Panc1 (cell line): ENCODE results near the gene FECH. TPM values are rescaled to one million over a fixed set of nuclear protein-coding genes. Genes with fewer than 3 reads are reported as not detected.

Experiments used
- ATAC-seq: fragments of 200-7000 bp; cut with Tn5 transposase; 2 replicates; pipeline ENCODE4 v1.9.1; 2020; ENCODE audit warnings: mild to moderate bottlenecking, moderate library complexity
- BruUV-seq: library from RNA; stranded (reverse); fragments of 400-500 nt; replicated peaks from 2 replicates; lab custom pipeline; 2021; lab: Mats Ljungman, UMichigan
- CTCF ChIA-PET: fragments of 300-600 bp; sonication (Branson Sonifier 250); formaldehyde crosslinking; loops from one replicate; lab custom pipeline; 2022; ENCODE audit warnings: antibody characterized with exemption; lab: Charles Lee
- POLR2A ChIA-PET: fragments of 300-600 bp; sonication (Branson Sonifier 250); formaldehyde crosslinking; loops from one replicate; lab custom pipeline; 2022; ENCODE audit warnings: antibody characterized with exemption; lab: Charles Lee
- DNase-seq: peaks from one replicate; pipeline ENCODE4 v3.0.0-alpha.2; 2010; ENCODE audit warnings: low read depth, low spot score
- H3K27ac ChIP-seq: 2 replicates; pipeline ENCODE4 v1.5.1; 2011; ENCODE audit warnings: mild to moderate bottlenecking, low read length, inconsistent platforms
- H3K27me3 ChIP-seq: fragments of 200-500 bp; sonication (Bioruptor generic); 2 replicates; pipeline ENCODE4 v1.6.0; 2014; ENCODE audit warnings: low read length, inconsistent platforms; ENCODE audit not compliant: control insufficient read depth, insufficient read depth
- H3K36me3 ChIP-seq: fragments of 200-500 bp; sonication (Bioruptor generic); 2 replicates; pipeline ENCODE4 v1.5.1; 2014; ENCODE audit warnings: inconsistent platforms, mild to moderate bottlenecking, low read length, moderate library complexity; ENCODE audit not compliant: control insufficient read depth, insufficient read depth
- H3K4me1 ChIP-seq: 2 replicates; pipeline ENCODE4 v1.5.1; 2011; ENCODE audit warnings: inconsistent platforms, mild to moderate bottlenecking, low read length, moderate library complexity; ENCODE audit not compliant: control insufficient read depth, insufficient read depth
- H3K4me3 ChIP-seq, 2 experiments: 2 replicates each; pipeline ENCODE4 v1.5.1; 2011 to 2012; ENCODE audit warnings: low read depth in 2 of 2, low read length in 2 of 2, mild to moderate bottlenecking in 2 of 2, inconsistent platforms in 1 of 2, moderate library complexity in 1 of 2
- H3K9me3 ChIP-seq: fragments of 200-500 bp; sonication (Bioruptor generic); 2 replicates; pipeline ENCODE4 v1.5.1; 2014; ENCODE audit warnings: low read depth, mild to moderate bottlenecking, inconsistent platforms, low read length, moderate library complexity; ENCODE audit not compliant: control insufficient read depth, insufficient read depth
- POLR2AphosphoS5 ChIP-seq: IDR thresholded peaks from 2 replicates; pipeline ENCODE4 v1.6.1; 2012; ENCODE audit warnings: mild to moderate bottlenecking, low read depth, low read length, moderate library complexity
- SIN3A ChIP-seq: IDR thresholded peaks from 2 replicates; pipeline ENCODE4 v1.6.1; 2012; ENCODE audit warnings: low read depth, mild to moderate bottlenecking, low read length, moderate library complexity, borderline replicate concordance; ENCODE audit not compliant: insufficient read depth
- TCF7L2 ChIP-seq: IDR thresholded peaks from 2 replicates; pipeline ENCODE4 v1.6.1; 2011; ENCODE audit warnings: mild to moderate bottlenecking, low read depth, low read length, inconsistent platforms
- in situ Hi-C: cut with HindIII; loops from 2 replicates; pipeline ENCODE4 v1.10.0; 2016; ENCODE audit warnings: low sequenced_read_pairs, low pct_unique_long_range_greater_than_20kb
- intact Hi-C: fragments of 100-400 bp; cut with micrococcal nuclease; formaldehyde crosslinking; loops from one replicate; pipeline ENCODE4 v1.10.0; 2022; ENCODE audit not compliant: unreplicated experiment
- total RNA-seq: library from RNA; stranded (reverse); gene quantifications from one replicate; pipeline ENCODE4 v1.2.1, GENCODE V29; 2021; ENCODE audit not compliant: unreplicated experiment
- TF ChIP-seq, protein P1 (sequence below), 2 experiments: IDR thresholded peaks; 2 replicates each; pipeline ENCODE4 v1.6.1; 2011 to 2012; ENCODE audit warnings: low read depth in 2 of 2, control low read depth in 1 of 2, low read length in 1 of 2, mild to moderate bottlenecking in 1 of 2, moderate library complexity in 1 of 2; ENCODE audit not compliant: insufficient read depth in 1 of 2
- TF ChIP-seq, protein P2 (sequence below): fragments of 450-650 bp; IDR thresholded peaks from 2 replicates; pipeline ENCODE4 v1.5.1; 2017; ENCODE audit warnings: mild to moderate bottlenecking

The FECH gene
- total RNA-seq, 1 experiment from 2014 or later = 25.2 TPM

DNA sequence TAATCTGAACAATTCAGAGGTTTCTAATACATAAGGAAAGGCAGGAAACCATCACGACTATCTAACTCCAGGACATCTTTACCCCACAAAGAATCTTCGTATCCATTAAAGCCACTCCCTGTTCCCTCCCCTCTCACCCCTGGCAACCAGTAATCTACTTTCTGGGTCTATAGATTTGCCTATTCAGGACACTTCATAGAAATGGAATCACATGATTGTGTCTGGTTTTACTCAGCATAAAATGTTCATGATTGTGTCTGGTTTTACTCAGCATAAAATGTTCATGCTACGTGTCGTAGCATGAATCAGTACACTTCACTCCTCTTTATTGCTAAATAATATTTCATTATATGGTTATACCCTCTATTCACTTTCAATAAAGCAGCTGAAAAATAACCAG is 11.6 kb downstream of the FECH start:
- CTCF ChIA-PET = no interaction called here
- TF ChIP-seq POLR2AphosphoS5 = no peak
- no peak for TF ChIP-seq SIN3A
- TF ChIP-seq, protein P1, sequence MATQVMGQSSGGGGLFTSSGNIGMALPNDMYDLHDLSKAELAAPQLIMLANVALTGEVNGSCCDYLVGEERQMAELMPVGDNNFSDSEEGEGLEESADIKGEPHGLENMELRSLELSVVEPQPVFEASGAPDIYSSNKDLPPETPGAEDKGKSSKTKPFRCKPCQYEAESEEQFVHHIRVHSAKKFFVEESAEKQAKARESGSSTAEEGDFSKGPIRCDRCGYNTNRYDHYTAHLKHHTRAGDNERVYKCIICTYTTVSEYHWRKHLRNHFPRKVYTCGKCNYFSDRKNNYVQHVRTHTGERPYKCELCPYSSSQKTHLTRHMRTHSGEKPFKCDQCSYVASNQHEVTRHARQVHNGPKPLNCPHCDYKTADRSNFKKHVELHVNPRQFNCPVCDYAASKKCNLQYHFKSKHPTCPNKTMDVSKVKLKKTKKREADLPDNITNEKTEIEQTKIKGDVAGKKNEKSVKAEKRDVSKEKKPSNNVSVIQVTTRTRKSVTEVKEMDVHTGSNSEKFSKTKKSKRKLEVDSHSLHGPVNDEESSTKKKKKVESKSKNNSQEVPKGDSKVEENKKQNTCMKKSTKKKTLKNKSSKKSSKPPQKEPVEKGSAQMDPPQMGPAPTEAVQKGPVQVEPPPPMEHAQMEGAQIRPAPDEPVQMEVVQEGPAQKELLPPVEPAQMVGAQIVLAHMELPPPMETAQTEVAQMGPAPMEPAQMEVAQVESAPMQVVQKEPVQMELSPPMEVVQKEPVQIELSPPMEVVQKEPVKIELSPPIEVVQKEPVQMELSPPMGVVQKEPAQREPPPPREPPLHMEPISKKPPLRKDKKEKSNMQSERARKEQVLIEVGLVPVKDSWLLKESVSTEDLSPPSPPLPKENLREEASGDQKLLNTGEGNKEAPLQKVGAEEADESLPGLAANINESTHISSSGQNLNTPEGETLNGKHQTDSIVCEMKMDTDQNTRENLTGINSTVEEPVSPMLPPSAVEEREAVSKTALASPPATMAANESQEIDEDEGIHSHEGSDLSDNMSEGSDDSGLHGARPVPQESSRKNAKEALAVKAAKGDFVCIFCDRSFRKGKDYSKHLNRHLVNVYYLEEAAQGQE (IDR thresholded peaks at IDR 0.05; ENCODE audit: insufficient read depth in 1 of 2, low read depth in 2 of 2, low read length in 1 of 2) = no peak
- no peak for TF ChIP-seq TCF7L2
- TF ChIP-seq, protein P2, sequence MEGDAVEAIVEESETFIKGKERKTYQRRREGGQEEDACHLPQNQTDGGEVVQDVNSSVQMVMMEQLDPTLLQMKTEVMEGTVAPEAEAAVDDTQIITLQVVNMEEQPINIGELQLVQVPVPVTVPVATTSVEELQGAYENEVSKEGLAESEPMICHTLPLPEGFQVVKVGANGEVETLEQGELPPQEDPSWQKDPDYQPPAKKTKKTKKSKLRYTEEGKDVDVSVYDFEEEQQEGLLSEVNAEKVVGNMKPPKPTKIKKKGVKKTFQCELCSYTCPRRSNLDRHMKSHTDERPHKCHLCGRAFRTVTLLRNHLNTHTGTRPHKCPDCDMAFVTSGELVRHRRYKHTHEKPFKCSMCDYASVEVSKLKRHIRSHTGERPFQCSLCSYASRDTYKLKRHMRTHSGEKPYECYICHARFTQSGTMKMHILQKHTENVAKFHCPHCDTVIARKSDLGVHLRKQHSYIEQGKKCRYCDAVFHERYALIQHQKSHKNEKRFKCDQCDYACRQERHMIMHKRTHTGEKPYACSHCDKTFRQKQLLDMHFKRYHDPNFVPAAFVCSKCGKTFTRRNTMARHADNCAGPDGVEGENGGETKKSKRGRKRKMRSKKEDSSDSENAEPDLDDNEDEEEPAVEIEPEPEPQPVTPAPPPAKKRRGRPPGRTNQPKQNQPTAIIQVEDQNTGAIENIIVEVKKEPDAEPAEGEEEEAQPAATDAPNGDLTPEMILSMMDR = no peak
- intact Hi-C loops (no loop called here), in situ Hi-C loops (no loop called here)
- POLR2A ChIA-PET = no interaction called here
- DNase-seq (no peak), ATAC-seq (no peak)
- Histone ChIP-seq H3K36me3 (peaks cover 2% of the 10 kb centered on the region; the same call in 1 of the 2 replicates), H3K9me3 (no peaks in the 10 kb centered on the region), H3K4me1 (no peaks in the 10 kb centered on the region), H3K27ac (no peak overlapping the region), H3K27me3 (no peaks in the 10 kb centered on the region), H3K4me3 (no peak overlapping the region)
- no TSS peak for BruUV-seq

DNA sequence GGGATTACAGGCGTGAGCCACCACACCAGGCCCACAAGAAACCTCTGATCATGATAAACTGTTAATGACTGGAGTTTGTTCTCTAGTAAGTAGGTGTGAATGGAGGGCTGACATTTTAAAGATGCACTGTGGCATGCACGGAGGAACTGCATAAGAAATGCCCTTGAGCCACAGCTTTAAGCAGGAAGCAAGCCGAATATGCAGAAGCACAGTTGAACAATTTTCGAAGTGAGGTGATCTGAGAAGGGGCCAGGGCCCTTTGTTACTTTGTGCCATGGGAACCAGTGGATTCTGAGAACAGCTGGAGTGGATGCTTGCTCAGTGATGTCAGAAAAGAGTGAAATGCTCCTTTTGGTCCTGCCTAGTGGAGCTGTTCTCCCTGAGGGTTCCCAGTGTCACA is 16.3 kb downstream of the FECH start:
- no peaks in the 10 kb centered on the region for H3K4me1 ChIP-seq
- ATAC-seq (no peak), DNase-seq (no peak)
- in situ Hi-C loops (no loop called here), intact Hi-C loops (no loop called here)
- H3K4me3 ChIP-seq = no peak overlapping the region
- H3K27me3 ChIP-seq = no peaks in the 10 kb centered on the region
- BruUV-seq = no TSS peak
- no peak for TF ChIP-seq SIN3A
- TF ChIP-seq, protein P2 = no peak
- TF ChIP-seq, protein P1 (IDR thresholded peaks at IDR 0.05; ENCODE audit: insufficient read depth in 1 of 2, low read depth in 2 of 2, low read length in 1 of 2) = no peak
- TF ChIP-seq TCF7L2 = no peak
- TF ChIP-seq POLR2AphosphoS5 = no peak
- no peaks in the 10 kb centered on the region for H3K9me3 ChIP-seq
- ChIA-PET CTCF (no interaction called here), POLR2A (no interaction called here)
- H3K36me3 ChIP-seq = peaks cover 2% of the 10 kb centered on the region; the same call in 1 of the 2 replicates
- no peak overlapping the region for H3K27ac ChIP-seq
